ENCODE measurements around the gene ZEB2.

GRCh38 chr2:144426355-144426754, 93.6 kb downstream of the ZEB2 start:
- TF ChIP-seq ZNF592 (IDR thresholded peaks at IDR 0.05) (no peak), CTCF (IDR thresholded peaks at IDR 0.05 in 2 of 3, conservative IDR thresholded peaks at IDR 0.05 in 1 of 3; ENCODE audit: control insufficient read depth in 2 of 3, extremely low read depth in 1 of 3, insufficient read depth in 1 of 3, low read depth in 3 of 3, low read length in 3 of 3) (no peak), BCL3 (IDR thresholded peaks at IDR 0.05; ENCODE audit: borderline replicate concordance, insufficient read depth, low read depth, low read length, poor library complexity, severe bottlenecking) (no peak), TARDBP (IDR thresholded peaks at IDR 0.05; ENCODE audit: borderline replicate concordance) (no peak), HDAC2 (IDR thresholded peaks at IDR 0.05) (no peak), EP300 (IDR thresholded peaks at IDR 0.05; ENCODE audit: borderline replicate concordance in 1 of 2, control insufficient read depth in 1 of 2, low read depth in 2 of 2, low read length in 2 of 2) (no peak), KDM1A (IDR thresholded peaks at IDR 0.05; ENCODE audit: borderline replicate concordance) (no peak), ZNF274 (IDR thresholded peaks at IDR 0.05; ENCODE audit: insufficient read depth, insufficient read length) (no peak), SIX5 (IDR thresholded peaks at IDR 0.05; ENCODE audit: low read depth, low read length, severe bottlenecking) (no peak), MLLT1 (IDR thresholded peaks at IDR 0.05) (no peak), DPF2 (IDR thresholded peaks at IDR 0.05) (no peak), BCLAF1 (IDR thresholded peaks at IDR 0.05) (no peak), ZBTB33 (IDR thresholded peaks at IDR 0.05) (no peak), ATF2 (IDR thresholded peaks at IDR 0.05; ENCODE audit: low read length) (no peak)

Measured in GM12878 (cell line).